Activated T-helper 9 cell treated with anti-CD3 and anti-CD28 coated beads, Interleukin-2, amount 50 U/mL, for 16 hours (primary cell): ENCODE data around the gene ADAMTSL2.
"Not testable (repeated sequence)": the region's sequence is repeated elsewhere in the genome, so short reads cannot be mapped to it uniquely, and the experiment has no call there.

Experiments
- DNase-seq: peaks from one replicate; pipeline ENCODE4 v3.0.0-alpha.2; 2020; ENCODE audit warnings: low read depth

ADAMTSL2 gene

DNA sequence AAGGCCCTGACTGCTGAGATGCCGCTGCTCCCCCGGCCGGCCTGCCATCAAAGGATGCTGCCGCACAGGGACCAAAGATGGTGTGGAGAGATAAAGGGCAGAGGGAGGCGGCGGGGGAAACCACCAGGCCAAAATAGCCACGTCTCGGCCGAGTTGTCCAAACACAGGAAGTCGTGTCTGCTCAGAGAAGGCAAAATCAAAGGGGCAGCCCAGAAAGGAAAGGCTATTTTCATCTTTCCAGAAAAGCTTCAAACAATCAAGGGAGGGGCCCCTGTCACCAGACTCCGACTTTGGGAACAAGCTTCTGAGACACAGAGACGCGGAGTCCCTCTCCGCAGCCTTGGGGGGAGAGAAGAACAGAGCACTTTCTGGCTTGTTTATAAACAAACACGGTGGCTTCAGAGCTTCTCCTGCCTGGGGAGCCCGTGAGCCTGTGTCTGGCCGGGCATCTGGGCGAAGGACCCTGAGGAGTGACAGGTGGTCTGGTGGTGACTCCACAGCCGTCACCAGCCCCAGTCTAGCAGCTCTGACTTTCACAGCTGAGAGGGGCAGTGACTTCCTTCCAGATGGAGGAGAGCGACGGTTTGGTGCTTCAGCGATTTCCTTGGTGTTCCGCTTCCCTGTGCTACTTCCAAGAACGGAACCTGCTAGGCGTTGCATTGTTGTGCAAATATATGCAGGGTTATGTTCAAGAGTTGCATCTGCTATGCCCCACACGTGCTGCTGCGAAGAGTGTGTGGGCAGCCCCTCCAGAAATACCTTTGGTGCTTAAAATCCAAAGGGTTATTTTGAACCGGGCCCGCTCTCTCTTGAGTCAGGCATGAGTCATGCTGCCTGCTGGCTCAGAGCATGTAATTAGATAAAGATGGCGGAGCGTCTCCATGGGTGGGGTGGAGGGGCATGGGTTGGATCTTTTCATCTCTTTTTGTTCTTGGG, 24.0 kb downstream of the ADAMTSL2 start:
- no peak for DNase-seq

DNA sequence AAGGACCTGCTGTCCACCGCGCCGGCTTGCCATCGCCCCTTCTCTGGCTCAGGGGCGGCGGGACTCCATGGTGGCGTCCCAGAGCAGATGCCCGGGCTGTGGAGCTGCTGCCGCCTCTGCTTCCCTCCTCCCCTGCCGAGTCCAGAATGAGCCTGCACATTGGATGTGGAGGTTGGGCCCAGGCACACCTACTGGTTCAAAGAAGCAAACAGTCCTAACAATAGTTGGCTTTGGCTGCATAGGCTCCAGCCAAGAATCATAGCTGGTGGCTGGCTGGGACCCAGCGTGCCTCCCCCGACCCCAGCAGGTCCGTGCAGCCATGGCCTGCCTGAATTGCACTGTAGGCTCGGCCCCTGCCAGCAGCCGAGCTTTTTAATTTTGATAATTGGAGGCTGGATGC, 25.8 kb downstream of the ADAMTSL2 start:
- DNase-seq = no peak

DNA sequence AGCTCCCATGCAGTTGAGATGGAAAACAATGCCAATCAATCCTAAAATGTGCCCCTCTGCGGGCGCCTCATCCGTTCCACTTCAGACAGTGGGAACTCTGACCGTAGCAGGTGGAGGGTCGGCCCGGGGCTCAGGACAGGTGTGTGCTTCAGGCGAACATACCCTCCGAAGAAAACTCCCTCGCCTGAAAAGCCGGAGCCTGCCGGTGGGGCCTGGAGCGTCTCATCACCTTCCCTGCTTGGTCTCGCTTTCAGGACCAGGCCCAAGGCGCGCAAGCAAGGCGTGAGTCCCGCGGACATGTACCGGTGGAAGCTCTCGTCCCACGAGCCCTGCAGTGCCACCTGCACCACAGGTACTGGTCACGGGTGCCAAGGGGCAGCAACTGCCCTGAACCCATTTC, 26.4 kb downstream of the ADAMTSL2 start:
- no peak for DNase-seq

DNA sequence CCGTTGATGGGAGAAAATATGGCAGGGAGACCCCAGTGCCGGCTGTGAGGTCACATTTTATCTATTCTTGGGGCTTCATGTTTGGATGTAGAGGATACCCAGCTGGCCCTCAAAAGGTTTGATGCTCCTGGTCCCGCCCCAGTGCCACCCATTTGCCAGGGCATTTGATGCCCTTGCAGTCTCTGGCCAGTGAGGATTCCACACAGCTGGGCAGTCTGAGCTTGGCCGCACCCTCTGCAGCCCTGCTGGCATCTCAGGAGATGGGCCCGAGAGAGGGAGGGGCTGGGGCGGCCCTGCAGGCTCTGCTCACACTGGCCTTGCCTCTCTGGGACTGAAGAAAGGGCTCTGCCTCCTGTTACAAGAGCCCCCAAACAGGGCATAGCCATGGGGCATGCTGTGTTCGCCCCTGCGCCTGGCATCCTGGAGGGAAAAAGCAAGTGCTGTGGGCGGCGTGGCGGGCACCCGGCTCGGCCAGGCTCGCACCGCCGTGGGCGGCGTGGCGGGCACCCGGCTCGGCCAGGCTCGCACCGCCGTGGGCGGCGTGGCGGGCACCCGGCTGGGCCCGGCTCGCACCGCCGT, 27.6 kb downstream of the ADAMTSL2 start:
- no peak for DNase-seq

DNA sequence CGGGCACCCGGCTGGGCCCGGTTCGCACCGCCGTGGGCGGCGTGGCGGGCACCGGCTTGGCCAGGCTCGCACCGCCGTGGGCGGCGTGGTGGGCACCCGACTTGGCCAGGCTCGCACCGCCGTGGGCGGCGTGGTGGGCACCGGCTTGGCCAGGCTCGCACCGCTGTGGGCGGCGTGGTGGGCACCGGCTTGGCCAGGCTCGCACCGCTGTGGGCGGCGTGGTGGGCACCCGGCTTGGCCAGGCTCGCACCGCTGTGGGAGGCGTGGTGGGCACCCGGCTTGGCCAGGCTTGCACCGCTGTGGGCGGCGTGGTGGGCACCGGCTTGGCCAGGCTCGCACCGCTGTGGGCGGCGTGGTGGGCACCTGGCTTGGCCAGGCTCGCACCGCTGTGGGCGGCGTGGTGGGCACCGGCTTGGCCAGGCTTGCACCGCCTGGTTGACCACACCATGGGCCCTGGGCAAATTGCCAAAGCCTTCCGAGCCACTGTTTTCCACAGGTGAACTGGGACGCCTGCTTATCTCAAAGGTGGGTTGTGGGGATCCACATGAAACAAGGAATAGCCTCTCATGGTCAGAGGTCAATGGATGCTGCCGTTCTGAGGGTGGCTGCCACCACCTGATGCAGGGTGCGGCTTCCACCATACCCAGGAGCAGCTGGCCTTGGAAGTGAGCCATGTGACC, 28.2 kb downstream of the ADAMTSL2 start:
- DNase-seq = no peak

DNA sequence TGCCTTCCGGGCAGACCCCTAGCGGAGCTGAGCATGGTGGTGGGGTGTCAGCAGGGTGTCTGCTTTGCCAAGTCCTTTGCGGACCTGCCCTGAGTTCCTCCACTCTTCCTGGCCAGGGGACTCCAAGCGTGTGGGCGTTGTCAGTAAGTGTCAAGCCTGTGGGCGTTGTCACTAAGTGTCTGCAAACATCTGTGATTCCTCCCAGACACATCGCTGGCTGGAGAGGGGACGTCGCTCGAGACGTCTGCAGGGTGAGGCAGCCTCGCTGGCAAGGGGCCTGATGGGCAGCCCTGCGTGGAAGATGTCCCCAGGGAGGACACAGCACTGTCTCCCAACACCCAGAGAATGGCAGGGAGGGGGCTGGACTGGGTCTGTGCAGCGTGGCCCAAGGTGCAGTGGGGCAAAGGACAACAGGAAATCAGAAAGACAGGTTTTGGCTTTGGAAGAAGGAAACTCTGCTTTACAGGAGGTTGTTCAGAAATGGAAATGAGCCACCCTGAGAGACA, 28.8 kb downstream of the ADAMTSL2 start:
- DNase-seq = no peak

DNA sequence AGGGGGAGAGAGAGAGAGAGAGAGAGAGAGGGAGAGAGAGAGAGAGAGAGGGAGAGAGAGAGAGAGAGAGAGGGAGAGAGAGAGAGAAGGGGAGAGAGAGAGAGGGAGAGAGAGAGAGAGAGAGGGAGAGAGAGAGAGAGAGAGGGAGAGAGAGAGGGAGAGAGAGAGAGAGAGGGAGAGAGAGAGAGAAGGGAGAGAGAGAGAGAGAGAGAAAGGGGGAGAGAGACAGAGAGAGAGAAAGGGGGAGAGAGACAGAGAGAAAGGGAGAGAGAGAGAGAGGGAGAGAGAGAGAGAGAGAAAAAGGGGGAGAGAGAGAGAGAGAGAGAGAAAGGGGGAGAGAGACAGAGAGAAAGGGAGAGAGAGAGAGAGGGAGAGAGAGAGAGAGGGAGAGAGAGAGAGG, 29.3 kb downstream of the ADAMTSL2 start:
- DNase-seq = not testable (repeated sequence)

DNA sequence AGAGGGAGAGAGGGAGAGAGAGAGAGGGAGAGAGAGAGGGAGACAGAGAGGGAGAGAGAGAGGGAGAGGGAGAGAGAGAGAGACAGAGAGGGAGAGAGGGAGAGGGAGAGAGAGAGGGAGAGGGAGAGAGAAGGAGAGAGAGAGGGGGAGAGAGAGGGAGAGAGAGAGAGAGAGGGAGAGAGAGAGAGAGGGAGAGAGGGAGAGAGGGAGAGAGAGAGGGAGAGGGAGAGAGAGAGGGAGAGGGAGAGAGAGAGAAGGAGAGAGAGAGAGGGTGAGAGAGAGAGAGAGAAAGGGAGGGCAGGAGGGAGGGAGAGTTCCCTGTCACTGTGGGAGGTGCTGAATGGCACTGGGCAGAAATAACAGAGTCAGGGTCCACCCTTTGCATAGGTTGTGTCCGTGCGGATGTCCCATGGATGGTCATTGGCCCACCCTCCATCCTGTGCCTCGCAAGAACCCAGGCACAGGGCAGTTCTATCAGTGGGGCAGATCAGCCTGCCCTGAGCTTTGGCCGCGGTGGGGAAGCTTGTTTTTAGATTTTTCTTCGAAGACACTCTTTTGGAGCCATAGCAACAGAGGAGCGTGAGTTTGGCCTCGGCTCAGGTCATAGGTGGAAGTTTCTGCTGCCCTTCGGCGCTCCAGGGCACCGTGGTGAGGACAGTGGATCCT, 30.1 kb downstream of the ADAMTSL2 start:
- DNase-seq = no peak

DNA sequence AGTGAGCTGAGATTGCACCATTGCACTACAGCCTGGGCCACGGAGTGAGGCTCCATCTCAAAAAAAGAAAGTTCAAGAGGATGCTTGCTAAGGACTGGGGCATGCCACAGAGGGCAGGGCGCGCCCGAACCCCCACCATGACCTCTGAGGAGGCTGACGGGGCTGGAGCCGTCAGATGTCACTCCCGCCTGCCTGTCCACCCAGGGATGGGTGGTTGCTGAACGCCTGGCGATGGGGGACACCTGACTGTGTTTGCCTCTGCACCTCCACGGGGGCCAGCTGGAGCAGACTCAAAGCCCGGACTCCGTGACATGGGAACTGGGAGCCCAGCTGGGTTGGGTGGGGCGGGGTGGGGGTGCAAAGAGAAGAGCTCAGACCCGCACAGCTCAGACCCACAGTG, 31.9 kb downstream of the ADAMTSL2 start:
- DNase-seq = no peak

DNA sequence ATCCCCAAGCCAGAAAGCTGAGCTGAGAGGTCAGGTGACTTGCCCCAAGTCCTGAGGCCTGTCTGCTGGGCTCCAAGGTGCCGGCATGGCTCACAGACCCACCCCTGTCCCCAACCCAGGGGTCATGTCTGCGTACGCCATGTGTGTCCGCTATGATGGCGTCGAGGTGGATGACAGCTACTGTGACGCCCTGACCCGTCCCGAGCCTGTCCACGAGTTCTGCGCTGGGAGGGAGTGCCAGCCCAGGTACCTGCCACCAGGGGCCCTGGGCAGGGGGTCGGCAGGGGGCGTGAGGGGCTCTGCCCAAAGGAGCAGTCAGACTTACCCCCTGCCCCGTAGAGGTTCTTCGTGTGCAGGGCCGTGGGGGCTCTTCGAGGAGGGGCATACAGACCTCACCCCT, 32.3 kb downstream of the ADAMTSL2 start:
- no peak for DNase-seq

DNA sequence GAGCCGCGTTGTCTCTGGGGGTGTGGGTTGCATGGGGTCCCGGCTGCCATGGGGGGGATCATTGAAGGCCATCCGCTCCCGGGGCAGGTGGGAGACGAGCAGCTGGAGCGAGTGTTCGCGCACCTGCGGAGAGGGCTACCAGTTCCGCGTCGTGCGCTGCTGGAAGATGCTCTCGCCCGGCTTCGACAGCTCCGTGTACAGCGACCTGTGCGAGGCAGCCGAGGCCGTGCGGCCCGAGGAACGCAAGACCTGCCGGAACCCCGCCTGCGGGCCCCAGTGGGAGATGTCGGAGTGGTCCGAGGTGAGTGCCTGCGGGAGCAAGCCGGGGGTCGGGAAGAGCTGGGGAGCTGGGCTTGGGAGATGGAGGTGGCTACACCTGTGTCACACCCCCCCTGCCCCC, 33.7 kb downstream of the ADAMTSL2 start:
- no peak for DNase-seq

DNA sequence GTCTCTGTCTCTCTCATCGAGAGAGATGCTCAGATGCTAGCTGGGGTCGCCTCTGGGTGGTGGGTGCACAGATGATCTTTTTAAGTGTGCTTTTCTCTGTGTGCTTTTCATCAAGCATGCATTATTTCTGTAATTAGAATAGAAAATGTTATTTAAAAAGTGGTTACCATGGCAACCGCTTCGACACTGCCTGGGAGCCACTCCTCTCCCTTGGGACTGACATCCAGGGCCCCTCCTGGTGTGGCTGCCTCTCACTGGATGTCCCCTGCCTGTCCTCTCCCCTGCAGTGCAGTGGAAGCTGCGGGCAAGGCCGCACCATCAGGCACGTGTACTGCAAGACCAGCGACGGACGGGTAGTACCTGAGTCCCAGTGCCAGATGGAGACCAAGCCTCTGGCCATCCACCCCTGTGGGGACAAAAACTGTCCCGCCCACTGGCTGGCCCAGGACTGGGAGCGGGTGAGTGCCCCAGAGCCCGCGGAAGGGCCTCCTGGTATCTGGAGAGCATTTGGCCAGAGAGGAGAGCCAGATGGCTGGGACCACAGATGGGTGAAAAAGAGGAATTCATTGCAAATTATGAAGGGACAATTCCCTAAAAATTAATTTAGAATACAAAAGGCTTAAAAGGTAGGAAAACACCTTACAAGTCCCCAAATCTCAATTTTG, 34.7 kb downstream of the ADAMTSL2 start:
- no peak for DNase-seq

DNA sequence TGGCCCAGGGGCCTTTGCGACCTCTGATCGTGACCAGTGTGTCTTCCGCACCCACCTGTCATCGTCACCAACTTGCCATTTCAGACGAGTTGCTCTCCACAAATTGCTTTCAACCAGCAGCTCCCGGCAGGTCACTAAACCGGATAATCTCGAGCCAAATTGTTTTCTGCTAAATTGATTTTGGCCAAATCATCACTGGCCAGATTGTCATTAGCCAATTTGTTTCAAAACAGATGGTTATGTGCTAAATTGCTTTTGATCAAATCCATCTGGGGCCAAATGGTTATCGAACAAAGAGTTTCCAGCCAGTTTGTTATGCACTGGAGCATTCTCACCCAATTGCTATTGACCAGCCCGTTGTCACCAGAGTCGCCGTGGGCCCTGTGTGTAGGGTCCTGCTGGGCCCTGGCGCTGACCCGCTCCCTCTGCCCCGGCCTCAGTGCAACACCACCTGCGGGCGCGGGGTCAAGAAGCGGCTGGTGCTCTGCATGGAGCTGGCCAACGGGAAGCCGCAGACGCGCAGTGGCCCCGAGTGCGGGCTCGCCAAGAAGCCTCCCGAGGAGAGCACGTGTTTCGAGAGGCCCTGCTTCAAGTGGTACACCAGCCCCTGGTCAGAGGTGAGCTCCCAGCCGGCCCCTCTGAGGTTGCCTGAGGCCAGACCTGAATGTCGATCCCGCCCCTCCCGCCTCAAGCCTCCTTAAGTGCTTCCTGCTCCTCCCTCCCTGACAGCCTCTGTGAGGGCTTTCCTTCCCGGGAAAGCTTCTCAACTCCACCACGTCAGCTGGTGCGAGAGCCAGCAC, 35.6 kb downstream of the ADAMTSL2 start:
- no peak for DNase-seq

DNA sequence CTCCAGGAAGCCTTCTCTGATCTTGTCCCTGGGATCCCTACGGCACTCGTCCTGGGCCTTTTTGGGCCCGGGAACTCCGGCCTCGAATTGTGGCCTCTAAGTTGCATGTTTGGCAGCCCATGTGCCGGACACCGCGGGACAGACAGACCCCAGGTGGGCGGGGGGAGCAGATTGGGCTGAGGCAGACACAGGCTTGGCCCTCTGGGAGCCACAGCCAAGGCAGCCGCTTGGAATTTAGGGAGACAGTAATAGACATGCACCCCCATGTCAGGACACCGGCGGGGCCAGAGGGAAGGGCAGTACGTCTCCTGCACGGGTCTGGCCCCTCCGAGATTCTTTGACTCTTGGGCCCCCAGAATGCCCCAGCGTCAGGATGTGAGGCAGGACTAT, 36.2 kb downstream of the ADAMTSL2 start:
- no peak for DNase-seq

DNA sequence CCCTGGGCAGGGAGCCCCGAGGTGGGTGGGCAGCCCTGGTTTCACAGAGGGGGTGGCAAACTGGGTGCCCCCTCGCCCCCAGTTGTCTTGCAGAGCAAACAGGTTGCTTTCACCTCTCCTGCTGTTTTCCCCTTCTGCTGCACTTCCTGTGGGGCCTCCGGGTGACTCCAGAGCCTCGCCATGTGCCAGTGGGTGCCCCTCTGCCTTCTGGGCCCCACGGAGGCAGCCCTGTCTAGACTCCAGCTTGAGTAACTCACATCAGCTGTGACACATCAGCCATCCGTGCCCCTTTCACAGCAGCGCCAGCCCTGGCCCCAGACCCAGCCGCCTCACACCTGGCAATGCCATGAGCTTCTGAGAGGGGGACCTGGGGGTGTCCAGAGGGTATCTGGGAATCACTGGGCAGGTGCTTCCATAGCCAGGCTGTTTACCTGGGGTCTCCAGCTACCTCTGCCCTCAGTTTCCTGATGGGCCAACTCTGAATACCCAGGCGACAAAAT, 36.9 kb downstream of the ADAMTSL2 start:
- DNase-seq = no peak

DNA sequence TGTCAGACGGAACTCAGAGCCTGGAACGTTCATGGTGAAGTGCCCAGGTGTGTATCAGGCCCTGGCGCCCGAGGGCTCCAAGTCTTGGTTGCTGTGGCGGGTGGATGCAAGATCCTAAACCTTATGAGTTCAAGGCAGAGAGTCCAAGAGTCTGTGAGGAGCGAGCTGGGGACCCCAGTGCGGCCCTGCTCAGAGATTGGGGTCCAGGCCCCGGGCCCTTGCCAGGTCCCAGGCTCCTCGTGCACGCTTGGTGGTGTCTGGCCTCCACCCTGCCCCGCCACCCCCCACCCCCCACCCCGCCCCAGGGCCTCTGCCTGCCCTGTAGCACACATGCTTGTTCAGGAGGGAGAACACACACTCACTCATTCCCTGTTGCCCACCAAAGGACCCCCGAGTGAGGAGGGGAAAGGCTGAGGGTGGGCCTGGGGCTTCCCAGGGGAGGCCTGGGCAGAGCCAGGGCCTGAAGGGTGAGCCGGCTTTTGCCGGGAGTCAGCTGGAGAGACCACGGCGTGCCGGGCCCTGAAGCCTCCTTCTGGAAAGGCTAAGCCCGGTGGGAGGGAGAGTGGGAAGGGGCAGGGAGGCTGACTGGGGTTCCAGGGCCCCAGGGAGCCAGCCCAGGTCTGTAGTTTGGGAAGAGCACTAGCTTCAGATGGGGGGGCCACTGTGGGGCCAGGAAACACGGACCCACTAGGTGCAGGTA, 37.5 kb downstream of the ADAMTSL2 start:
- no peak for DNase-seq

DNA sequence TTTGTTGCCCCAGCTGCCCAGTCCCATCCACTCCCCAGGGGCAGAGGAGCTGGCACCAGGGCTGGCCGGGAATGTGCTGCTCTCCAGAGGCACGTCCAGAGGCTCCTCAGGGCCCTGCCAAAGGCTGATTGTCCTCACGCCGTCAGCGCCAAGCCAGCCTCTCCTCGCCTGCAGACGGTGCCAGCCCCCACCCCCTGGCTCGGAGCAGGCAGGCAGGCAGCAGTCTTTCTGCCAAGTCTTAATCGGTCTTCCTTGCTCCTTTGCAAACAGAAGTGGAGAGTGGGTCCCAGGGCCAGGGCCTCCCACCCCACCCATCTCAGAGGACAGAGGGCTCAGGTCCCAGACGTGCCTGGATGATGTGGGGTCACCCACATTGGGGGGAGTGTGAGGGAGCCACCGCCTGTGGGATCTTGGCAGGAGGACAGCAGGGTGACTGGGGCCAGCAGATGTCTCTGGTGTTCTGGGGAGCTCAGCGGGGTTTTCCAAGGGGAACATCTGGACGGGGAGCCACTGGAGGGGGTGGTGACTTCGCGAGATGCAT, 38.4 kb downstream of the ADAMTSL2 start:
- no peak for DNase-seq

DNA sequence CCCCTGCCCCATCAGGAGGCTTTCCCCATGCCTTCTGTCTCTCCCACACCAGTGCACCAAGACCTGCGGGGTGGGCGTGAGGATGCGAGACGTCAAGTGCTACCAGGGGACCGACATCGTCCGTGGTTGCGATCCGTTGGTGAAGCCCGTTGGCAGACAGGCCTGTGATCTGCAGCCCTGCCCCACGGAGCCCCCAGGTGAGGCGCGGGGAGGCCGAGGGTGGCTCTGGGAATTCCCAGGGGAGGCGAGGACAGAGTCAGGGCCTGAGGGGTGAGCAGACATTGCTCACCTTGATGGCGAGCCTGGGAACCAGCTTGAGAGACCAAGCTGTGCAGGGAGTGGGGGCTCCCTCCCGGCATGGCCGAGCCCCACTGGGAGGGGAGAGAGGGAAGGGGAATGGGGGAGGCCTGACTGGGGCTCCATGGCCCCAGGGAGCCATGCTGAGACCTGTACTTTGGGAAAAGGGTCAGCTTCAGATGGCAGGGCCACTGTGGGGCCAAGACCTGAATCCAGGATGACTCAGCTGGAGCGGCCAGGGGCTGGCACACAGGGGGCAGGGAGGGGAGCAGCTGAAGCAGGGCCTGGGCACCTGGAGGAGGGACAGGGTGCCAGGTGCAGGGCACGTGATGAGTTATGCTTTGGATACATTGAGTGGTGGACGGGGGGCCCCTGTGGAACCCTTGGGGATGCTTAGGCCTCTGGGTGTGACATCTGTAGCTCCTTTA, 39.4 kb downstream of the ADAMTSL2 start:
- DNase-seq = no peak

DNA sequence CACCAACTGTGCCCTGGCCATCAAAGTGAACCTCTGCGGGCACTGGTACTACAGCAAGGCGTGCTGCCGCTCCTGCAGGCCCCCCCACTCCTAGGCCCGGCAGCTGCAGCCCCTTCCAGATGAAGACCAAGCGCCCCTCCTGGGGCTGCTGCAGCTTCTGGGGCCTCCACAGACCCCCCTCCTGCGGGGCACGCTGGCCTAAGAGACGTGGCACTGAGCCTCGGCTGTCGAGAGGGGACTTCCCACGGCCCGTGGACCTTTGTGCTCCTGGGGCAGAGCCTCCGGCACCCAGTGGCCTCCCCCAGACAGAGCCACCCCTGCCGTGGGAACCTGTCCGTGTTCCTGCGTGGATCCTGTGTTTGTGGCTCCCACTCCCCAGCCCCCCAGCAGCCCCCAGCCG, 40.3 kb downstream of the ADAMTSL2 start:
- DNase-seq = no peak
